ENCODE measurements around the gene NUBP2. TPM values are rescaled to one million over a fixed set of nuclear protein-coding genes. Genes with fewer than 3 reads are reported as not detected.

The NUBP2 gene
- polyA plus RNA-seq, 1 of the 3 experiments (the other 2 are of a cell fraction): 73.2 TPM

DNA sequence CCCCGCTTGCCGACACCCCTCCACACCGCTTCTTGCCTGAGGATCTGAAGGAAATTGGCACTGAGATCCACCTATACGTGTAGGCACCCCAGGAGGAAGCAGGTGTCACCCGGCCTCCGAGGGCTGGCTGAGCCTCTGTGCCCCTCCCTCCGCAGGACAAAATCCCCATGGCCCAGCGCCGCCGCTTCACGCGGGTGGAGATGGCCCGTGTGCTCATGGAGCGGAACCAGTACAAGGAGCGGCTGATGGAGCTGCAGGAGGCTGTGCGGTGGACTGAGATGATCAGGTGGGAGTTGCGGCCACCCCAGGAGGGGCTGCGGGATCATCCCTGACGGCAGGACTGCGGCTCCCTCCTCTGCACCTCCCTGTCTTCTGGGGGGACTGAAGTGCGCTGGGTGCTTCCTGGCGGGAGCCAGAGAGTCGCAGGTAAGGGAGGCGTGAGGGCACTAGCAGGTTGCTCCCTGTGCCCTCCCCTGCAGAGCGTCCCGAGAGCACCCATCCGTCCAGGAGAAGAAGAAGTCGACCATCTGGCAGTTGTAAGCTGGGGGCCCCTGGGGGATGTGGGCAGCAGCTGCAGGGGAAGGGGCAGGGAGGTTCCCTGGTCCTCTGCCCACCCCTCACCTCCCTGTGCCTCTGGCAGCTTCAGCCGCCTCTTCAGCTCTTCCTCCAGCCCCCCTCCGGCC is 20.4 kb upstream of the NUBP2 start:
- Histone ChIP-seq H3K27ac (ENCODE audit: low read depth in 2 of 2, low read length in 1 of 2) (no peak overlapping the region), H3K4me3 (ENCODE audit: low read depth in 2 of 2, low read length in 1 of 2) (no peak overlapping the region), H3K4me1 (ENCODE audit: control insufficient read depth in 1 of 2, insufficient read depth in 2 of 2, low read depth in 1 of 2, low read length in 1 of 2) (no peaks in the 10 kb centered on the region), H3K4me2 (no peak overlapping the region), H3K9me2 (no peaks in the 10 kb centered on the region), H3F3A (replicated peaks; ENCODE audit: insufficient read depth) (no peaks in the 10 kb centered on the region), H3K36me3 (replicated peaks in 1 of 2; ENCODE audit: control insufficient read depth in 1 of 2, insufficient read depth in 2 of 2, low read length in 1 of 2) (peaks cover 0 to 69% of the 10 kb centered on the region in 2 experiments), H2AFZ (ENCODE audit: low read depth) (no peak overlapping the region), H3K79me2 (ENCODE audit: insufficient read depth) (no peaks in the 10 kb centered on the region), H3K27me3 (ENCODE audit: insufficient read depth) (no peaks in the 10 kb centered on the region), H3K9me3 (no peaks in the 10 kb centered on the region), H3K9ac (no peak overlapping the region), H4K20me1 (ENCODE audit: insufficient read depth) (no peaks in the 10 kb centered on the region)
- no peak for DNase-seq
- ChIA-PET CTCF (interaction anchor here (0.9 to 1.9 kb wide), 3 partner anchors 10 to 56 kb away, joined by 4 to 7 read pairs (median 5); partner anchors contain the start of genes EME2, MAPK8IP3 and MRPS34), POLR2A (no interaction called here)
- no peak for TF ChIP-seq POLR2AphosphoS5 (IDR thresholded peaks at IDR 0.05; ENCODE audit: low read depth, low read length)
- TF ChIP-seq, protein P1, sequence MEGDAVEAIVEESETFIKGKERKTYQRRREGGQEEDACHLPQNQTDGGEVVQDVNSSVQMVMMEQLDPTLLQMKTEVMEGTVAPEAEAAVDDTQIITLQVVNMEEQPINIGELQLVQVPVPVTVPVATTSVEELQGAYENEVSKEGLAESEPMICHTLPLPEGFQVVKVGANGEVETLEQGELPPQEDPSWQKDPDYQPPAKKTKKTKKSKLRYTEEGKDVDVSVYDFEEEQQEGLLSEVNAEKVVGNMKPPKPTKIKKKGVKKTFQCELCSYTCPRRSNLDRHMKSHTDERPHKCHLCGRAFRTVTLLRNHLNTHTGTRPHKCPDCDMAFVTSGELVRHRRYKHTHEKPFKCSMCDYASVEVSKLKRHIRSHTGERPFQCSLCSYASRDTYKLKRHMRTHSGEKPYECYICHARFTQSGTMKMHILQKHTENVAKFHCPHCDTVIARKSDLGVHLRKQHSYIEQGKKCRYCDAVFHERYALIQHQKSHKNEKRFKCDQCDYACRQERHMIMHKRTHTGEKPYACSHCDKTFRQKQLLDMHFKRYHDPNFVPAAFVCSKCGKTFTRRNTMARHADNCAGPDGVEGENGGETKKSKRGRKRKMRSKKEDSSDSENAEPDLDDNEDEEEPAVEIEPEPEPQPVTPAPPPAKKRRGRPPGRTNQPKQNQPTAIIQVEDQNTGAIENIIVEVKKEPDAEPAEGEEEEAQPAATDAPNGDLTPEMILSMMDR (IDR thresholded peaks at IDR 0.05): no peak
- TF ChIP-seq JUND (IDR thresholded peaks at IDR 0.05): no peak
- no peak for TF ChIP-seq SMC3 (IDR thresholded peaks at IDR 0.05; ENCODE audit: low read depth, low read length)
- TF ChIP-seq ELF1 (IDR thresholded peaks at IDR 0.05): no peak
- no peak for TF ChIP-seq TCF12 (IDR thresholded peaks at IDR 0.05)
- no peak for TF ChIP-seq NRF1 (IDR thresholded peaks at IDR 0.05; ENCODE audit: low read depth, low read length)
- WGBS (ENCODE audit: low lambda C conversion rate): 96% methylated on average over 19 of the region's 30 CpGs

DNA sequence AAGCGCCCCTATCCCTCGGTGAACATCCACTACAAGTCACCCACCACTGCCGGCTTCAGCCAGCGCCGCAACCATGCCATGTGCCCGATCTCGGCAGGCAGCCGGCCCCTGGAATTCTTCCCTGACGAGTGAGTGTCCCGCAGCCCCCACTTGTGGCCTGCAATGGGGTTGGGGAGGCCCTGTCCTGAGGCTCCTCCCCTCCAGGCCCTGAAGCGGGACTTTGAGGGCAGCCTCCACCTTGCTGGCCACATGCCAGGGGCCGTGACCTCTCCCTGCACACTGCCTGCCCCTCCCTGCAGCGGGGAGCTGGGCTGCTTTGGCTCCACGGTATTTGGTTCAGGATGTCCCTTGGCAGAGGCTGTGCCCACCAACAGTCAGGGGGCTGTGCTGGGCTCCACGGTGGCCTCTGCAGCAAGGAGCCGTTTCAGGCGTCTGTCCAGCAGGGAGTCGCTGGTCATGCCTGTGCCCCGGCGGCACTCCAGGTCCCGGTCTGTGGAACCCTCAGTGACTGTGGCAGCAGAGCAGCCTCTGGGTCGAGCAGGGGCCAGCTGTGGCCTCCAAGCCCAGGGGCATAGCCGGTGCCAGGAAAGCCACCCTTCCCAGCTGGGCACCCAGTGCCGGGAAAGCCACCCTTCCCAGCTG is 19.8 kb upstream of the NUBP2 start:
- 98% methylated on average over 13 of the region's 24 CpGs for WGBS (ENCODE audit: low lambda C conversion rate)
- ChIA-PET CTCF (interaction anchor here (0.9 to 1.9 kb wide), 3 partner anchors 10 to 57 kb away, joined by 4 to 7 read pairs (median 5); partner anchors contain the start of genes EME2, MAPK8IP3 and MRPS34), POLR2A (no interaction called here)
- Histone ChIP-seq H4K20me1 (ENCODE audit: insufficient read depth) (no peaks in the 10 kb centered on the region), H3K27ac (ENCODE audit: low read depth in 2 of 2, low read length in 1 of 2) (no peak overlapping the region), H3K4me2 (no peak overlapping the region), H3K36me3 (replicated peaks in 1 of 2; ENCODE audit: control insufficient read depth in 1 of 2, insufficient read depth in 2 of 2, low read length in 1 of 2) (peaks cover 0 to 71% of the 10 kb centered on the region in 2 experiments), H3K4me3 (ENCODE audit: low read depth in 2 of 2, low read length in 1 of 2) (no peak overlapping the region), H3K4me1 (ENCODE audit: control insufficient read depth in 1 of 2, insufficient read depth in 2 of 2, low read depth in 1 of 2, low read length in 1 of 2) (no peaks in the 10 kb centered on the region), H3K27me3 (ENCODE audit: insufficient read depth) (no peaks in the 10 kb centered on the region), H3K9me3 (no peaks in the 10 kb centered on the region), H3K9ac (no peak overlapping the region), H3F3A (replicated peaks; ENCODE audit: insufficient read depth) (no peaks in the 10 kb centered on the region), H3K9me2 (no peaks in the 10 kb centered on the region), H3K79me2 (ENCODE audit: insufficient read depth) (no peaks in the 10 kb centered on the region), H2AFZ (ENCODE audit: low read depth) (no peak overlapping the region)
- DNase-seq: no peak
- TF ChIP-seq USF1 (IDR thresholded peaks at IDR 0.05; ENCODE audit: borderline replicate concordance, low read depth): no peak
- TF ChIP-seq YY1 (IDR thresholded peaks at IDR 0.05; ENCODE audit: low read depth): no peak
- no peak for TF ChIP-seq TCF12 (IDR thresholded peaks at IDR 0.05)
- TF ChIP-seq, protein P2, sequence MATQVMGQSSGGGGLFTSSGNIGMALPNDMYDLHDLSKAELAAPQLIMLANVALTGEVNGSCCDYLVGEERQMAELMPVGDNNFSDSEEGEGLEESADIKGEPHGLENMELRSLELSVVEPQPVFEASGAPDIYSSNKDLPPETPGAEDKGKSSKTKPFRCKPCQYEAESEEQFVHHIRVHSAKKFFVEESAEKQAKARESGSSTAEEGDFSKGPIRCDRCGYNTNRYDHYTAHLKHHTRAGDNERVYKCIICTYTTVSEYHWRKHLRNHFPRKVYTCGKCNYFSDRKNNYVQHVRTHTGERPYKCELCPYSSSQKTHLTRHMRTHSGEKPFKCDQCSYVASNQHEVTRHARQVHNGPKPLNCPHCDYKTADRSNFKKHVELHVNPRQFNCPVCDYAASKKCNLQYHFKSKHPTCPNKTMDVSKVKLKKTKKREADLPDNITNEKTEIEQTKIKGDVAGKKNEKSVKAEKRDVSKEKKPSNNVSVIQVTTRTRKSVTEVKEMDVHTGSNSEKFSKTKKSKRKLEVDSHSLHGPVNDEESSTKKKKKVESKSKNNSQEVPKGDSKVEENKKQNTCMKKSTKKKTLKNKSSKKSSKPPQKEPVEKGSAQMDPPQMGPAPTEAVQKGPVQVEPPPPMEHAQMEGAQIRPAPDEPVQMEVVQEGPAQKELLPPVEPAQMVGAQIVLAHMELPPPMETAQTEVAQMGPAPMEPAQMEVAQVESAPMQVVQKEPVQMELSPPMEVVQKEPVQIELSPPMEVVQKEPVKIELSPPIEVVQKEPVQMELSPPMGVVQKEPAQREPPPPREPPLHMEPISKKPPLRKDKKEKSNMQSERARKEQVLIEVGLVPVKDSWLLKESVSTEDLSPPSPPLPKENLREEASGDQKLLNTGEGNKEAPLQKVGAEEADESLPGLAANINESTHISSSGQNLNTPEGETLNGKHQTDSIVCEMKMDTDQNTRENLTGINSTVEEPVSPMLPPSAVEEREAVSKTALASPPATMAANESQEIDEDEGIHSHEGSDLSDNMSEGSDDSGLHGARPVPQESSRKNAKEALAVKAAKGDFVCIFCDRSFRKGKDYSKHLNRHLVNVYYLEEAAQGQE (IDR thresholded peaks at IDR 0.05; ENCODE audit: low read depth, low read length): no peak
- TF ChIP-seq TAF1 (IDR thresholded peaks at IDR 0.05; ENCODE audit: borderline replicate concordance, low read depth, low read length): no peak
- TF ChIP-seq RAD21 (IDR thresholded peaks at IDR 0.05; ENCODE audit: low read length): no peak
- no peak for TF ChIP-seq POLR2AphosphoS5 (IDR thresholded peaks at IDR 0.05; ENCODE audit: low read depth, low read length)
- no peak for TF ChIP-seq FOXJ3 (CRISPR knock-in tag; IDR thresholded peaks at IDR 0.05)
- TF ChIP-seq, protein P3, sequence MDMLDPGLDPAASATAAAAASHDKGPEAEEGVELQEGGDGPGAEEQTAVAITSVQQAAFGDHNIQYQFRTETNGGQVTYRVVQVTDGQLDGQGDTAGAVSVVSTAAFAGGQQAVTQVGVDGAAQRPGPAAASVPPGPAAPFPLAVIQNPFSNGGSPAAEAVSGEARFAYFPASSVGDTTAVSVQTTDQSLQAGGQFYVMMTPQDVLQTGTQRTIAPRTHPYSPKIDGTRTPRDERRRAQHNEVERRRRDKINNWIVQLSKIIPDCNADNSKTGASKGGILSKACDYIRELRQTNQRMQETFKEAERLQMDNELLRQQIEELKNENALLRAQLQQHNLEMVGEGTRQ (IDR thresholded peaks at IDR 0.05; ENCODE audit: borderline replicate concordance, low read depth, low read length): no peak
- TF ChIP-seq NFIC (IDR thresholded peaks at IDR 0.05; ENCODE audit: borderline replicate concordance): no peak
- no peak for TF ChIP-seq FOXM1 (IDR thresholded peaks at IDR 0.05; ENCODE audit: low read depth)
- TF ChIP-seq GABPA (IDR thresholded peaks at IDR 0.05; ENCODE audit: low read depth): no peak
- no peak for TF ChIP-seq NRF1 (IDR thresholded peaks at IDR 0.05; ENCODE audit: low read depth, low read length)
- TF ChIP-seq SIN3A (IDR thresholded peaks at IDR 0.05; ENCODE audit: borderline replicate concordance, low read depth, low read length): no peak
- TF ChIP-seq, protein P4, sequence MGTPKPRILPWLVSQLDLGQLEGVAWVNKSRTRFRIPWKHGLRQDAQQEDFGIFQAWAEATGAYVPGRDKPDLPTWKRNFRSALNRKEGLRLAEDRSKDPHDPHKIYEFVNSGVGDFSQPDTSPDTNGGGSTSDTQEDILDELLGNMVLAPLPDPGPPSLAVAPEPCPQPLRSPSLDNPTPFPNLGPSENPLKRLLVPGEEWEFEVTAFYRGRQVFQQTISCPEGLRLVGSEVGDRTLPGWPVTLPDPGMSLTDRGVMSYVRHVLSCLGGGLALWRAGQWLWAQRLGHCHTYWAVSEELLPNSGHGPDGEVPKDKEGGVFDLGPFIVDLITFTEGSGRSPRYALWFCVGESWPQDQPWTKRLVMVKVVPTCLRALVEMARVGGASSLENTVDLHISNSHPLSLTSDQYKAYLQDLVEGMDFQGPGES (IDR thresholded peaks at IDR 0.05; ENCODE audit: low read depth, low read length): no peak

Measured in SK-N-SH (cell line).